Esophagus squamous epithelium (tissue), 4 donors: ENCODE data around the gene DDA1.

Experiments used
- CTCF ChIP-seq, 6 experiments: fragments of 450-650 bp in 4 of 6; fragments of 200-600 bp in 2 of 6; sonication (generic) in 2 of 6; IDR thresholded peaks; one replicate each; pipeline ENCODE4 v1.5.1; 2016 to 2019; ENCODE audit warnings: antibody characterized with exemption in 6 of 6, mild to moderate bottlenecking in 4 of 6, moderate library complexity in 4 of 6
- POLR2A ChIP-seq, 4 donors: fragments of 450-650 bp; IDR thresholded peaks; one replicate each; pipeline ENCODE4 v1.6.1; 2017; ENCODE audit warnings: antibody characterized with exemption in 4 of 4, mild to moderate bottlenecking in 4 of 4, moderate library complexity in 3 of 4

GRCh38 chr19:17286752-17287151 lies 22.6 kb upstream of the DDA1 start:
- TF ChIP-seq CTCF (IDR thresholded peaks at IDR 0.05), result no peak
- no peak for TF ChIP-seq POLR2A (IDR thresholded peaks at IDR 0.05)
